Loucy (cell line): ENCODE data around the gene TXNRD1.

Experiments
- CTCF ChIP-seq: fragments of 200-600 bp; sonication (generic); conservative IDR thresholded peaks from 2 replicates; pipeline ENCODE4 v1.5.1; 2014; ENCODE audit warnings: mild to moderate bottlenecking, antibody characterized with exemption, low read length
- EZH2phosphoT487 ChIP-seq: fragments of 200-600 bp; IDR thresholded peaks from 2 replicates; pipeline ENCODE4 v1.6.1; 2018; ENCODE audit warnings: antibody characterized with exemption, mild to moderate bottlenecking, moderate library complexity, borderline replicate concordance

GRCh38 chr12:104212516-104212915 is 3.1 kb upstream of the TXNRD1 start:
- TF ChIP-seq CTCF, result no peak
- no peak for TF ChIP-seq EZH2phosphoT487
